HG03066 (cell line): ENCODE results near the gene CDKN2C.

Experiments used
- ATAC-seq: cut with Tn5 transposase; IDR thresholded peaks from one replicate; pipeline ENCODE4 v1.9.1; 2021; ENCODE audit warnings: low read depth; ENCODE audit not compliant: unreplicated experiment

CDKN2C gene

GRCh38 chr1:50959913-50960844, 9.9 kb upstream of the CDKN2C start, which contains the start of gene FAF1:
Gene FAF1 (minus strand): TSS chr1:50960267. CDS start chr1:50959811, 456 bp downstream.
- peak; percentile 88 for ATAC-seq

GRCh38 chr1:50964863-50965262, 5.2 kb upstream of the CDKN2C start:
- ATAC-seq: no peak

DNA sequence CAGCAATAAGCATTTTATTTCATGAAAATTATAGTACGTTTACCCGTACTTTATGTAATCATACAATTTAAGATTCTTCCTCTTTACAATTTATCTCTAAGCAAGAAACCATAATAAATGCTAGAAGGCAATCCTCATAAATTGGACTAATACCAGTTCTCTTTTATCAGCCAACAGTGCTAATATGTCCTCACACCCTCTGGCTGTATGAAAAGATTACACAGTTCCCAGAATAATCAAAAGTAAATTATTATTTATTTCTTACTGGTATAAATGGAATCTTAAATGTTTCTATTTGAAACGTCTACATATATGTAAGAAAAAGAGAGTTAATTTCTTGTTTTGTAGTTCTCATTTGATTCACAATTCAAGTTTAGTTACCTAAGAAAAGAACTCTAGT, 3.1 kb upstream of the CDKN2C start:
- ATAC-seq: no peak

- ATAC-seq: no peak
Observed at GRCh38 chr1:50967416-50968157, 2.5 kb upstream of the CDKN2C start.

DNA sequence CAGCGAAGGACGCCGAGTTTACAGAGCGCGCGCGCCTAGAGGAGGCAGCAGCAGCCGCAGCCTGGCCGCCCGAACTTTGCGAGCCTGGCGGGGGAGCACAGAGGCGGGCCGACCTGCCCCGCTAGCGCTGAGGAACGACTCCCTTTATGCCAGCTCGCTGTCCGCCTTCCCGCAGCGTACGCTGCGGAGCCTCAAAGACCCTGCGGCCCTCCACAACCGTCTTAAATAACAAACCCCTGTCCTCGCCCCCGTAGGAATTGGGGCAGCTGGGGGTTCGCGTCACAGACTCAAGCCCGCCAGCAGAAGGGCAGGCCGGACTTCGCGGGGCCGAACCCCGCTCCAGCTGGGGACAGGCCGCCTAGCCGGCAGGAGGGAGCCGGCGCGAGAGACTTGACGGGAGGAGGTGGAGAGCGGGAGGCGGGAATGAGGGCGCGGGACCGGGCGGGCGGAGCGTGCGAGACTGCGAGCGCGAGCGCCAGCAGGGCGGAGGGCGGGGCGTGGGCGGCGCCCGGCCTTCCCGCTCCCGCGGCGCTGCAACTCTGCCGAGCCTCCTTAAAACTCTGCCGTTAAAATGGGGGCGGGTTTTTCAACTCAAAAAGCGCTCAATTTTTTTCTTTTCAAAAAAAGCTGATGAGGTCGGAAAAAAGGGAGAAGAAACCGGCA, 1.8 kb upstream of the CDKN2C start:
- peak; percentile 57 for ATAC-seq

GRCh38 chr1:50968821-50969610, 1.0 kb upstream of the CDKN2C start:
- peak; percentile 17 for ATAC-seq

DNA sequence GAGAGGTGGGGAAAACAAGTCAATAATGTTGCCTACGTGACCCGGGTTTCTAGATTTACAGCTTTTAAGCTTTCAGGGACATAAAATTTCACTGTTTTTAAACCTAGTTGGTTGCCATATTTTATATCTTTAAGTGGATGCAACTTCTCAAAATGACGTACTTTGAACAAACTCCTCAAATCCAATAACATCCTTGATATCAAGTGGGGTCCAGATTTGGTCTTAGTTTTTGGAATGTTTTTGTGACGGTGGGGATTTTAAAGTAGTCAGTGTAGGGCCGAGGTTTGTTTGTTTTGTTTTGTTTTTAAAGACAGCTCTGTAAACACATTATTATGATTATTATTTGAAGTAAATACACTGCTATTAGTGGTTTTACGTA, 453 bp downstream of the CDKN2C start:
- no peak for ATAC-seq

DNA sequence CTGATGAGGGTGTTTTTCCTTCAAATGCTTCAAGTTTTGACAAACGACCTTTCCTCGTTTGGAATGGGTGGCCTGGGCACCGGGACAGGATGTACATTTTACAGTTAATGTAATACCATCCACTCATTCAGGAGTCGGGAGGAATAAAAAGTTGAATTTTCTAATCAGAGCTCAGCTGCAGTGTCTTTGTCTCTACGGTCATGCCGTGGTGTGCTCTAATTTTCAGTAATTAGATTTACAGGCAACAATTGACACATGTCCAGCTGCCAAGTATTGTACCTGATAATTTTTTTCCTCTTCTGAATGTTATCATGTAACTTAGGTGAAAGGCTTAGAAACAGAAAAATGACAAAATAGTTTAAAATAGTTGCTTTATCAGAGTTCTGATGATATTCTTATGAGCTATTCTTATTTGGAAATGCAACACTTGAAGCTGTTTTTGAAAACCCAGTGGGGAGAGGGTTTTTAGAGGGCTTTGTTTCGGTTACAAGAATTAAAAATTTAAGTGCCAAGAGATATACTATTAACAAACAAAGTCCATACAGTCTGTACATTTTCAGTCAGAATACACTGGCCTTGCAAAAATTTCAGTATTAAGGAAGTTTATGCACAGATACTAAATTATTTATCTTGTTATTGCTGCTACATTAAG, 1.0 kb downstream of the CDKN2C start:
- ATAC-seq: no peak

DNA sequence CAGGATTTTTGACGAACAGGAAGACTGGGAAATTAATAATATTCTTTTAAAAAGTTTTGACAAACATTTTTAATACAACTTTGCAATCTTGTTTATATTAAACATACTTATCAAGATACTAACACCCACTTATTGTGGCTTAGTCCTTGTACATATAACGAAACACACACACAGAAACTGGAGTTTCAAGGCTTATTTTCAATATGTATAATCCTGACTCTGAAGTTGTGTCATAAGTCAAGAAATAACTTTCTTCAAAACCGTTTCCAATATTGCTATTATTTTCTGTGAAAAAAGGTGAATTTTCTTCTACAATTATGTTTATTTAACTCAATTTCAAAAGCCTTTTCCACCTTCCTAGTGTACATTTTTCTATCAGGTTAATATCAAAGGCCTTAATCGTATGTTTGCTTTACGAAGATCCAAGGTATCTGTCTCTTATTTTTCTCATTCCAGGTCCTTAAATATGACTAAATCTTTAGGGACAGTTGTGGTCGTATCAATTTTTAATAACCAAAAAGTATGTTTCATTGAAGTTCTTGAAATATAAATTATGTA, 1.8 kb downstream of the CDKN2C start:
- ATAC-seq: no peak

- ATAC-seq: no peak
Observed at GRCh38 chr1:50972766-50973165, 2.7 kb downstream of the CDKN2C start.

DNA sequence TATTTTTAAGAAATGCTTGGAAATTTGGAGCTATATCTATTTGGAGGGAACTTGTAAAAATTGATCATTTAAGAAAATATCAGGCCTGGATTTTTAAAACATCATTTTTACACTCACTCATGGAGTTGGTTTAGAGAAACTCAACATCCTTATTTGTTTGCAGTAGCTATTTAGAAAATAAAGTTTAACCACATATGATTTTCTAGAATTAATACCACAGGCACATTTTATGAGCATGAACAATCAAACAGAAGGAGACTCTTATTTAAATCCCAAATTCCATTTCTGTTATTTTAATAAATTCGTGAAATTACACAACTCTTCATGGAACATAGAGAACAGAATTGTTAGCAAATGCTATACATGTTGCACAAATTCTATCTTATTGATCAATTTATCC, 3.2 kb downstream of the CDKN2C start:
- ATAC-seq: no peak

GRCh38 chr1:50973875-50974617, 4.0 kb downstream of the CDKN2C start:
- no peak for ATAC-seq

DNA sequence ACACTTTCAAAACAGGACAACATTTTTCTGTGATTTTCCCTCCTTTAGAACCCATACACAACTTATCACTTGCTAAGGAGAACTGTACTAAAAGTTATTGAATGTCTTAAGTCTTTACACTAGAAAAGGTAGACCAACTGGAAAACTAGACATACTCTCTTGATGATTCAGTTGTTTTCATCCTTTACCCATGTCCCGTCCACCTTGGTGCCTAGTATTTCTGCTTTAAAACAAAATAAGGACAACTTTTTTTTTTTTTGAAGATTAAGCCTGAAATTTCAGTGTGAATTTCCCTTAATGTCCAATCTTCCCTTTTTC, 4.5 kb downstream of the CDKN2C start:
- no peak for ATAC-seq

GRCh38 chr1:50975436-50975835, 5.4 kb downstream of the CDKN2C start:
- ATAC-seq: no peak

- ATAC-seq: peak; percentile 2
Observed at GRCh38 chr1:50976111-50976889, 6.3 kb downstream of the CDKN2C start.

DNA sequence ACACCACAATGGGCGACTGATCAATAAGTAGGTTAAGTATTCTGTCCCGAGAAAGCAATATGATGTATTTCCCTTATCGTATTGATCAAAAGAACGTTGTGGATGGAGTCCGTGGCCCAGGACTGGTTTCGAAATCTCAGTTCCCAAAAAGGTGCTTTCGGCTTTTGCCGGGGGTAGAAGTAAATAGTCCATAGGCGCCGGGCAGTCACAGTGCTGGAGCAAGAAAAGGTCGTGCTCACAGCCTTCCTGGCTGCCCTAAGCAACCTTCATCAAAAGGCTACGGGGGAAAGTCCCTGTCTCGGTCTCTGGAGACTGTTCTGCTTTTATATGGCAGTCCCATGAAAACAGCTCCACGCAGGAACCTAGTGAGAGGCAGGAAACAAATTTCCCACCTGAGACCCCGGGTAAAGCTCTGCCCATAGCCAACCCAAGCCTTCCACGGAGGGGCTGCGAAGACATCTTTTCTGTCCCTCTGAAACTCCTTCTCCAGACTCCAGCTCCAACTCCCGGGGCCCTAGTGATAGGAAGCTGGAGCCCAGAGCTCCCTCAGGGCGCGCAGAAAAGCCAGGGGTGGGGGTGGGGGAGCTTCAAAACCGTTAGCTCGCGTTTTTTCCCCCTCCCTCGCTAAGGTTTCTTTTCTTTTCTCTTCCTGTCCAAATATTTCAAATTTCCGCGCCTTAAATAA, 7.0 kb downstream of the CDKN2C start:
- ATAC-seq: peak; percentile 56

- ATAC-seq: peak; percentile 40
Observed at GRCh38 chr1:50977575-50978143, 7.6 kb downstream of the CDKN2C start.
